Superior temporal gyrus (tissue), 1 donor: ENCODE data around the gene PDIA4.

Source experiments
- DNase-seq: peaks from one replicate; pipeline ENCODE4 v3.0.0-alpha.2; 2016; ENCODE audit errors: extremely low spot score

PDIA4 gene

DNA sequence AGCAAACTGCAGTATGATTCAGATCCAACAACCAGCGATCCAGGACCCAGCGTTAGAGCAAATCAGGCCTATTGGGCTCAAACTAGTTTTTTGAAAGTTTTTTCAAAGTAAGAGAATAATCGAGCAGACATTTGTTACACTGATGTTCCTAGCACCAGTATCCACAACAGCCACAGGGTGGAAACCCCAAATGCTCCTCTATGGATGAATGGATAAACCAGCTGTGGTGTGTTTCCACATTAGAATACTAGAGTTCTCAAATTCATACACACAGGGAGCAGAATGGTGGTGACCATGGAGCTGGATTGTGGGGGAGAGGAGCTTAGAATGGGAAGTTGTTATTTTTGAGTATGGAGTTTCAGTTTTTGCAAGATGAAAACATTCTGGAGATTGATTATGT lies 60.7 kb downstream of the PDIA4 start:
- no peak for DNase-seq

DNA sequence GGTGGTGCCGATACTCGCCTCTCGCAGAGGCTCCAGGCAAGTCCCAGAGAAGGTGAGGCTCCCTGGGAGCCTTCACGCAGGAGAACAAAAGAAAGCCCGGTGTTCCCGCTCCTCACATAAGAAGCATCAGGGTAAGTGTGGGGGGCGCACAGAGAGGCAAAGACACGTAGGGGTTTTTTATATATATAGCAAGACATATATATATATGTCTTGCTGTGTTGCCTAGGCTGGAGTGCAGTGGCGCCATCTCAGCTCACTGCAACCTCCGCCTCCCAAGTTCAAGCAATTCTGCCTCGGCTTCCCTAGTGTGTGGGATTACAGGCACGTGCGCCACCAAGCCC lies 61.3 kb downstream of the PDIA4 start:
- DNase-seq = no peak

DNA sequence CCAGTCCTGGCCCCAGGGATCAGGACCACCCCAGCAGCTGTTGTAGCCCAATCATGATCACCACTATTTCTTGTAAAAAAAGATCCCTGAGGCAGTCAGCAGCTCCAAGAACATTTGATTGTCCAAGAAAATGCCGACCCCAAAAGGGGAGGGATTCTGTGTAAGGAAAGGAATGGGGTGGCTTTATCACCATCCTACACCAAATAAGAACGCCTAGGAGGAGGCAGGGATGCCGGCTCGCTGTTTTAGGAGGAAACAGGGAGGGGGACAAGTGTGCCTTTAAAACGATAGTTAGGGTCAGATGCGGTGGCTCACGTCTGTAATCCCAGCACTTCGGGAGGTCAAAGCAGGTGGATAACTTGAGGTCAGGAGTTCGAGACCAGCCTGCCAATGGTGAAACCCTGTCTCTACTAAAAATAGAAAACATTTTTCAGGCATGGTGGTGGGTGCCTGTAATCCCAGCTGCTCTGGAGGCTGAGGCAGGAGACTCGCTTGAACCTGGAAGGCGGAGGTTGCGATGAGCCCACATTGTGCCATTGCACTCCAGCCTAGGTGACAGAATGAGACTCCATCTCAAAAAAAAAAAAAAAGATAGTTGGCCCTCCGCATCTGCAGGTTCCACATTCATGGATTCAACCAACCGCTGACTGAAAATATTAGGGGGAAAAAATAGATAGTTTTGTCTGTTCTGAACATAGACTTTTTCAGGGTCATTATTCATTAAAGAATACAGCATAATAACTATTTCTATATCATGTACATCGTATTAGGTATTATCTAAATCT lies 63.6 kb downstream of the PDIA4 start:
- peak; percentile 25 for DNase-seq

DNA sequence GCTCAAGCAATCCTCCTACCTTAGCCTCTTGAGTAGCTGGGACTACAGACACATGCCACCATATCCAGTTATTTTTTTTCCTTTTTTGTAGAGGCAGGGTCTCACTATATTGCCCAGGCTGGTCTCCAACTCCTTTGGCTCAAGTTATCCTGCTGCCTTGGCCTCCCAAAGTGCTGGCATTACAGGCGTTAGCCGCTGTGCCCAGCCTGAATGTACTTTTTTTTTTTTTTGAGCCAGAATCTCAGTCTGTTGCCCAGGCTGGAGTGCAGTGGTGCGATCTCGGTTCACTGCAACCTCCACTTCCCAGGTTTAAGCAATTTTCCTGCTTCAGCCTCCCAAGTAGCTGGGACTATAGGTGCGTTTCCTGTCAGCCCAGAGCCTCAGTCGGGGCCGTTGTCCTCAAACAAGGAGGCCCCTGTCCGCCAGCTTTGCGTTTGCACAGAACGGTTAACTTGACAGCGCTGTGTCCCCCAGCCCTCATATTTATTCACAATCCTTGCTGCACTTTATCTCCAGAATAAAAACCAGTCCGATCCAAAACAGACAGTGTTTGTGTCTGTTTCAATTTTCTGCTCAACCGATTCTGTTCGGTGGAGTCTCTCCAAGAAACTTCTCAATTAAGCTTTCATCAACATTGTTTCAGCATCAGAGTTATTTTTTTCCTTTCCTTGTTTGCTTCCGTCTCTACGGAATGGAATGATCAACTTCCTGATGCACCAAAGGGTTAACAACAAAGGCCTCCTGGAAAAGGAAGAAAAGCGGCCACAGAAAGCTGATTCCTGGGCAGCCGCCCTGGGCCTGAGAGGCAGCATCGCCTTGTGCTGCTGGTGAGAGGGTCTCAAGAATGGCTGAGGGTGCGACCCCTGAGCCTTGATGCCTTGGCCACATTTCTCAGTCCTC lies 64.5 kb downstream of the PDIA4 start:
- DNase-seq = peak; percentile 58

DNA sequence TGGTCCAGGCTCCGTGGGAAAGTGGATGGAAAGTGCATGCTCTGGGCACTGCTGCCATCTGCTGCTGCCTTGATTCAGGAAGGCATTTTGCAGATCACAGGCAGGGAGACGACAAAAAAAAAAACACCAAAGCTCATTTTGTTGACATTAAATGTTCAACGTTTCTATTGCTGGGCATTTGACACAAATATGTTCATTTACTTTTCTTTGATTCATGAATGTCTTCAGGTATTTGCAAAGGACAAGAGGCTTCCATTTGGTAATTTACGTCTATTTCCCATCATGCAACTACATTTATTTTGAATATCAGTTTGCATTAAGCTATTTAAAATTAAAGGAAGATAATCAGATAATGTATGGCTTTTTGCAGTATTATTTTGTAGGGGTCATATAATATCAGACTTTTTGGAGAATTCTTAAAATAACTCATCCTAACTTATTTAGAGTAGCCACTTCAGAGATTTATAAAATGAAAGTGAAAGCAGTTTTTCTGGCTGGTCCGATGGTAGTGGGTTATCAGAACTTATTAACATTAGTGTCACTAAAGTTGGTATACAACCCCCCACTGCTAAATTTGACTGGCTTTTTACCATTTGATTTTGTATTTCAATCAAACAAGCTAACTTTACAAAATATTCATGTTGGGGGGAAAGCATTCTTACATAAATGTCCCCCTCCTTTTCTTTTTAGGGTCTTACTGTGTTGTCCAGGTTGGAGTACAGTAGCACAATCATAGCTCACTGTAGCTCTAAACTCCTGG lies 65.3 kb downstream of the PDIA4 start:
- peak; percentile 93 for DNase-seq

DNA sequence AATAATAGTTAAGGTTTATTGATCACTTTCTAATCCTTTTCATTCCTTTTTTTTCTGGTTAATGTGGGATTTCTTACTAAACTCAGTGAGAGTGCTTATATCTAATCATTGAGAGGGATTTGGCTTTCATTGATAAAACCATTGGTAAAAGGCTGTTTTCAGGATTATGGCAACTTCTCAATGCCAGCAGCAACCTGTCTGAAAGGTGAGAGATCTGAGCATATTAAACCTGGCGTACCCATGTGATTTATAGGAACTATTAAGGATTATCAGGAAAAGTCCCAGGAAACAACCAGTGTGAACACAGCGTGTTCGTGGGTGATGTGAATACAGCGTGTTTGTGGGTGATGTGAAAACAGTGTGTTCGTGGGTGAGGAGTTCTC lies 65.9 kb downstream of the PDIA4 start:
- no peak for DNase-seq

DNA sequence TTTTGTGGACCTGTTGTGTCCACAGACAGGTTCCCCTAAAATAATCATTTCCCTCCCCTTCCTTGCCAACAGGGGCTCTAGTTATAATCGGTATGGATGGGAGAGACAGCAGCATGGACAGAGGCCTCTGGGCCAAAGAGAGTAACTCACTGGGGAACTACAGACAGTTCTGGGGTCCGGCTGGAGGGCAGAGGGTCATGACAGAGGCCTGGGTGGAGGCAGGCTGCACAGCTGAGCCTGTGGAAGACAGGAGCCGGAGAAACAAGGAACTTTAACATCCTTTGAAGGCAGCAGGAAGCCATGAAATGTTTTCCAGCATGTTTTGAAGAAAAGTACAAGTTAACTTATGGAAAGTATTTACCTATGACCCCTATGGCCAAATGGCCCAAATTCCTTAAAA lies 68.6 kb downstream of the PDIA4 start:
- no peak for DNase-seq

GRCh38 chr7:148958061-148958460 lies 70.2 kb downstream of the PDIA4 start:
- no peak for DNase-seq

DNA sequence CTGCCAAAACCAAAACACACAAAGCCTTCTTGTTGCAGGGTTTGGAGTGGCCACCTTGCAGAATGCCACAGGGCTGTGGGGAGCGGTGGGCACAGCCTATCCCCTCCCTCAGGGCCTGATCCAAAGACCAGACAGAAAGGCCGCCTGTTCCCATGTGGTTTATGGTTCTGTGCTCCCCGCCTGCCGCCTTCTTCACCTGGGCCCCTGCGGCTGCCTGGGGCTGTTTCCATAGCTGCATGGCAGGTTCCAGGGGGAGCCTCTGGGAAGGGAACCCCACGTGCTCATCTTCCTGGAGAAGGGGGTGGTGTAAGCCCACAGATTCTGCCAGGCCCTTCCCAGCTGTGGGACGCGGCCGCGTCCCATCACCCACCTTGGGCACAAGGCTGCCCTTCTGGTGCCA lies 73.5 kb downstream of the PDIA4 start:
- DNase-seq = no peak

DNA sequence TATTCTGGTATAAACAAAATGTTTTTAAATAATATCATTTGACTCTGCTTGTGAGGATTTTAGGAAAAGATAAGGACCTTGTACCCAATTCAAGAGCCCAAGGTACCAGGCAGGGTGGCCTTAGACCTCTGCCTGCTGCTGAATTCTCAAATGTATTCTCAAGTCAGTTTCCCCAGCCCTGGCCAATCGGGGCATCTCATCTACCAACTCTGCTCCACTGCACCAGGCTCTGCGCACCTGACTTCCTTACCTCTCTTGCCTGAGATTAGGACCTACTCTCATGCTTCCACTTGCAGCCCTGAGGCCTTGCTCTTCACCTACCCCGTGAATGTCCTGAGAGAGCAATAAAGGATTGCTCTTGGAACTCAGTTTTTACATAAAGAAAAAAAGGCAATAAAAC lies 74.6 kb downstream of the PDIA4 start:
- no peak for DNase-seq
